HepG2 (cell line): Measurements from ENCODE around the gene G6PC2. TPM values are rescaled to one million over a fixed set of nuclear protein-coding genes. Genes with fewer than 3 reads are reported as not detected.

ENCODE experiments used
- ATAC-seq: fragments of 200-7000 bp; cut with Tn5 transposase; 3 replicates; pipeline ENCODE4 v1.9.1; 2020; ENCODE audit warnings: mild to moderate bottlenecking, moderate library complexity
- BruUV-seq: library from RNA; stranded (reverse); fragments of 400-500 nt; replicated peaks from 2 replicates; lab custom pipeline; 2021; lab: Mats Ljungman, UMichigan
- CTCF ChIA-PET: fragments of 300-600 bp; formaldehyde crosslinking; extraction: SDS; loops from one replicate; lab custom pipeline; 2021; ENCODE audit warnings: low total read pairs, inconsistent platforms, low intra/inter-chr PET ratio; lab: Yijun Ruan, JAX
- POLR2A ChIA-PET: fragments of 350-600 bp; sonication (Branson Sonifier 250); formaldehyde crosslinking; loops from one replicate; lab custom pipeline; 2020; ENCODE audit warnings: antibody characterized with exemption, inconsistent platforms; lab: Yijun Ruan, JAX
- DNase-seq: peaks from one replicate; pipeline ENCODE4 v3.0.0-alpha.2; 2015; ENCODE audit warnings: low spot score
- FAIRE-seq: peaks from 3 replicates; lab custom pipeline; 2011; peaks lifted over from hg19 to GRCh38; lab: Jason Lieb, UNC
- H2AFZ ChIP-seq: one replicate; pipeline ENCODE4 v1.6.1; 2011; ENCODE audit warnings: low read length, inconsistent platforms
- H3K27ac ChIP-seq: fragments of 300-600 bp; 3 replicates; pipeline ENCODE4 v1.8.0; 2011; ENCODE audit warnings: mixed run types, mild to moderate bottlenecking, mixed read lengths, low read length, inconsistent platforms; ENCODE audit not compliant: insufficient read depth; ENCODE audit errors: extremely low read length
- H3K27me3 ChIP-seq, 2 experiments: fragments of 200-600 bp in 1 of 2; 2 replicates in 1 of 2; 3 replicates in 1 of 2; pipeline versions ENCODE4 v1.6.0 to v1.8.0; 2011; ENCODE audit warnings: low read length in 2 of 2, mild to moderate bottlenecking in 2 of 2, moderate library complexity in 2 of 2, inconsistent platforms in 1 of 2; ENCODE audit not compliant: insufficient read depth in 2 of 2, control insufficient read depth in 1 of 2
- H3K36me3 ChIP-seq, 2 experiments: fragments of 200-600 bp in 1 of 2; replicated peaks in 1 of 2; 2 replicates in 1 of 2; 3 replicates in 1 of 2; pipeline versions ENCODE4 v1.5.1 to v1.8.0; 2011; ENCODE audit warnings: low read length in 2 of 2, inconsistent platforms in 1 of 2; ENCODE audit not compliant: insufficient read depth in 2 of 2, control insufficient read depth in 1 of 2
- H3K4me1 ChIP-seq: 2 replicates; pipeline ENCODE4 v1.5.1; 2012; ENCODE audit warnings: low read length, inconsistent platforms; ENCODE audit not compliant: insufficient read depth
- H3K4me2 ChIP-seq: 2 replicates; pipeline ENCODE4 v1.6.0; 2011; ENCODE audit warnings: low read depth, low read length, inconsistent platforms
- H3K4me3 ChIP-seq, 3 experiments: fragments of 200-600 bp in 1 of 3; sonication (generic), shearing (Covaris generic) in 1 of 3; replicated peaks in 1 of 3; 2 replicates each; pipeline ENCODE4 v1.5.1; 2011 to 2016; ENCODE audit warnings: low read length in 3 of 3, inconsistent platforms in 2 of 3, low read depth in 2 of 3, mild to moderate bottlenecking in 2 of 3, control low read depth in 1 of 3, mixed read lengths in 1 of 3; ENCODE audit not compliant: insufficient read depth in 1 of 3
- H3K79me2 ChIP-seq: one replicate; pipeline ENCODE4 v1.6.1; 2011; ENCODE audit warnings: low read length, inconsistent platforms; ENCODE audit not compliant: insufficient read depth
- H3K9ac ChIP-seq: 2 replicates; pipeline ENCODE4 v1.6.0; 2011; ENCODE audit warnings: mild to moderate bottlenecking, low read depth, low read length, inconsistent platforms; ENCODE audit not compliant: insufficient read depth
- H3K9me3 ChIP-seq: 2 replicates; pipeline ENCODE4 v1.5.1; 2012; ENCODE audit warnings: mild to moderate bottlenecking, low read length
- H4K20me1 ChIP-seq: 2 replicates; pipeline ENCODE4 v1.6.0; 2011; ENCODE audit warnings: inconsistent platforms, mild to moderate bottlenecking, low read length, moderate library complexity; ENCODE audit not compliant: insufficient read depth
- ATF5 ChIP-seq: sonication (generic); formaldehyde crosslinking; IDR thresholded peaks from 2 replicates; pipeline ENCODE4 v1.4.0; 2020; ENCODE audit warnings: mild to moderate bottlenecking, low read depth, missing genetic modification reagents
- DRAP1 ChIP-seq: IDR thresholded peaks from 2 replicates; pipeline ENCODE4 v1.6.1; 2016; ENCODE audit warnings: missing genetic modification reagents, missing compliant biosample characterization
- ETV5 ChIP-seq: IDR thresholded peaks from 2 replicates; pipeline ENCODE4 v1.6.1; 2018; ENCODE audit warnings: missing biosample characterization, missing genetic modification reagents, inconsistent platforms, borderline replicate concordance
- JUN ChIP-seq: sonication (generic); formaldehyde crosslinking; IDR thresholded peaks from 2 replicates; pipeline ENCODE4 v1.4.0; 2020; ENCODE audit warnings: mild to moderate bottlenecking, missing genetic modification reagents
- MYNN ChIP-seq: sonication (generic); formaldehyde crosslinking; IDR thresholded peaks from 2 replicates; pipeline ENCODE4 v1.4.0; 2020; ENCODE audit warnings: mild to moderate bottlenecking, low read depth, missing genetic modification reagents
- NRL ChIP-seq: sonication (generic); formaldehyde crosslinking; IDR thresholded peaks from 2 replicates; pipeline ENCODE4 v1.5.0; 2020; ENCODE audit warnings: missing genetic modification reagents, mild to moderate bottlenecking, moderate library complexity, borderline replicate concordance
- POLR2AphosphoS5 ChIP-seq: IDR thresholded peaks from 2 replicates; pipeline ENCODE4 v1.6.1; 2012; ENCODE audit warnings: low read depth, low read length
- RARA ChIP-seq: IDR thresholded peaks from 2 replicates; pipeline ENCODE4 v1.6.1; 2016; ENCODE audit warnings: missing genetic modification reagents, missing compliant biosample characterization
- TOPORS ChIP-seq: sonication (generic); formaldehyde crosslinking; IDR thresholded peaks from 2 replicates; pipeline ENCODE4 v1.8.0; 2023; ENCODE audit warnings: mild to moderate bottlenecking, missing genetic modification reagents
- ZNF326 ChIP-seq: sonication (generic); formaldehyde crosslinking; IDR thresholded peaks from 2 replicates; pipeline ENCODE4 v1.4.0; 2020; ENCODE audit warnings: missing genetic modification reagents, borderline replicate concordance
- ZNF383 ChIP-seq: sonication (generic); formaldehyde crosslinking; IDR thresholded peaks from 2 replicates; pipeline ENCODE4 v1.4.0; 2020; ENCODE audit warnings: missing genetic modification reagents, mild to moderate bottlenecking, borderline replicate concordance
- ZNF761 ChIP-seq: sonication (generic); formaldehyde crosslinking; conservative IDR thresholded peaks from 2 replicates; pipeline ENCODE4 v1.4.0; 2020; ENCODE audit warnings: mild to moderate bottlenecking, missing genetic modification reagents
- in situ Hi-C: cut with HindIII; loops from 2 replicates; pipeline ENCODE4 v1.10.0; 2017; ENCODE audit warnings: low pct_unique_long_range_greater_than_20kb; ENCODE audit not compliant: extremely low pct_ligation_motif_present
- intact Hi-C: fragments of 100-400 bp; cut with micrococcal nuclease; formaldehyde crosslinking; loops from one replicate; pipeline ENCODE4 v1.10.0; 2022; ENCODE audit not compliant: unreplicated experiment
- polyA plus RNA-seq, 8 experiments: library from polyadenylated mRNA; depleted of rRNA in 3 of 8; stranded (reverse) in 7 of 8; unstranded in 1 of 8; fragments of >200 nt; fragmentation: Illumina TruSeq in 4 of 8; extraction: Trizol in 4 of 8; gene quantifications; 2 replicates each; pipeline versions ENCODE4 v1.2.1 to v1.2.3, GENCODE V29; 2011 to 2016; ENCODE audit warnings: low read depth in 4 of 8, missing spikeins in 1 of 8, mixed read lengths in 1 of 8; ENCODE audit not compliant: insufficient read depth in 1 of 8
- total RNA-seq, 5 experiments: library from RNA; depleted of rRNA; stranded (reverse); fragments of >200 nt; fragmentation: Illumina TruSeq; extraction: Trizol; gene quantifications; 2 replicates each; pipeline ENCODE4 v1.2.3, GENCODE V29; 2016; ENCODE audit warnings: low read depth in 1 of 5
- TF ChIP-seq, protein P1 (sequence below): sonication (generic); formaldehyde crosslinking; IDR thresholded peaks from 2 replicates; pipeline ENCODE4 v1.4.0; 2020; ENCODE audit warnings: missing genetic modification reagents
- TF ChIP-seq, protein P2 (sequence below): sonication (generic); formaldehyde crosslinking; IDR thresholded peaks from 2 replicates; pipeline ENCODE4 v1.5.0; 2020; ENCODE audit warnings: missing genetic modification reagents
- TF ChIP-seq, protein P3 (sequence below): sonication (generic); formaldehyde crosslinking; conservative IDR thresholded peaks from 2 replicates; pipeline ENCODE4 v1.4.0; 2020; ENCODE audit warnings: missing genetic modification reagents

G6PC2 gene
- total and polyA plus RNA-seq, 2 of the 13 experiments (the other 11 are each of a cell fraction or from before 2014, with no cell fraction given), result not detected

GRCh38 chr2:168894720-168895119 lies 6.4 kb upstream of the G6PC2 start:
- H3K4me2 ChIP-seq, result no peak overlapping the region
- no peaks in the 10 kb centered on the region for H4K20me1 ChIP-seq
- H3K9me3 ChIP-seq, result no peaks in the 10 kb centered on the region
- no TSS peak for BruUV-seq
- TF ChIP-seq NRL (CRISPR knock-in tag) (no peak), TOPORS (CRISPR knock-in tag) (no peak), ZNF761 (no peak), JUN (CRISPR knock-in tag) (no peak)
- no peaks in the 10 kb centered on the region for H3K36me3 ChIP-seq
- H2AFZ ChIP-seq, result no peak overlapping the region
- H3K27ac ChIP-seq, result no peak overlapping the region
- no peak overlapping the region for H3K9ac ChIP-seq
- ChIA-PET CTCF (no interaction called here), POLR2A (no interaction called here)
- FAIRE-seq, result no peak
- peaks cover 3% of the 10 kb centered on the region for H3K79me2 ChIP-seq
- peaks cover 0 to 5% of the 10 kb centered on the region in 2 experiments; a peak in 2 of 5 replicates for H3K27me3 ChIP-seq
- in situ Hi-C loops, result no loop called here
- DNase-seq, result no peak
- intact Hi-C loops, result no loop called here
- H3K4me3 ChIP-seq, result no peak overlapping the region
- peaks cover under 1% of the 10 kb centered on the region; the same call in 1 of the 2 replicates for H3K4me1 ChIP-seq
- ATAC-seq, result no peak

- Histone ChIP-seq H3K9me3 (no peaks in the 10 kb centered on the region), H2AFZ (no peak overlapping the region), H3K9ac (no peak overlapping the region), H3K4me2 (no peak overlapping the region), H4K20me1 (no peaks in the 10 kb centered on the region), H3K36me3 (no peaks in the 10 kb centered on the region), H3K27me3 (peaks cover 0 to 5% of the 10 kb centered on the region in 2 experiments; a peak in 2 of 5 replicates), H3K4me1 (no peaks in the 10 kb centered on the region), H3K27ac (no peak overlapping the region), H3K79me2 (no peaks in the 10 kb centered on the region), H3K4me3 (no peak overlapping the region)
- CTCF ChIA-PET, result no interaction called here
- DNase-seq, result no peak
- no peak for FAIRE-seq
- POLR2A ChIA-PET, result no interaction called here
- BruUV-seq, result no TSS peak
- in situ Hi-C loops, result no loop called here
- intact Hi-C loops, result no loop called here
- ATAC-seq, result no peak
- TF ChIP-seq RARA (CRISPR knock-in tag) (no peak), DRAP1 (CRISPR knock-in tag) (no peak), ETV5 (CRISPR knock-in tag) (no peak), ZNF383 (no peak), MYNN (CRISPR knock-in tag) (no peak), ZNF326 (CRISPR knock-in tag) (no peak), POLR2AphosphoS5 (no peak), ATF5 (CRISPR knock-in tag) (no peak)
- TF ChIP-seq, protein P1, sequence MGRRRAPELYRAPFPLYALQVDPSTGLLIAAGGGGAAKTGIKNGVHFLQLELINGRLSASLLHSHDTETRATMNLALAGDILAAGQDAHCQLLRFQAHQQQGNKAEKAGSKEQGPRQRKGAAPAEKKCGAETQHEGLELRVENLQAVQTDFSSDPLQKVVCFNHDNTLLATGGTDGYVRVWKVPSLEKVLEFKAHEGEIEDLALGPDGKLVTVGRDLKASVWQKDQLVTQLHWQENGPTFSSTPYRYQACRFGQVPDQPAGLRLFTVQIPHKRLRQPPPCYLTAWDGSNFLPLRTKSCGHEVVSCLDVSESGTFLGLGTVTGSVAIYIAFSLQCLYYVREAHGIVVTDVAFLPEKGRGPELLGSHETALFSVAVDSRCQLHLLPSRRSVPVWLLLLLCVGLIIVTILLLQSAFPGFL (CRISPR knock-in tag), result no peak
- TF ChIP-seq, protein P2, sequence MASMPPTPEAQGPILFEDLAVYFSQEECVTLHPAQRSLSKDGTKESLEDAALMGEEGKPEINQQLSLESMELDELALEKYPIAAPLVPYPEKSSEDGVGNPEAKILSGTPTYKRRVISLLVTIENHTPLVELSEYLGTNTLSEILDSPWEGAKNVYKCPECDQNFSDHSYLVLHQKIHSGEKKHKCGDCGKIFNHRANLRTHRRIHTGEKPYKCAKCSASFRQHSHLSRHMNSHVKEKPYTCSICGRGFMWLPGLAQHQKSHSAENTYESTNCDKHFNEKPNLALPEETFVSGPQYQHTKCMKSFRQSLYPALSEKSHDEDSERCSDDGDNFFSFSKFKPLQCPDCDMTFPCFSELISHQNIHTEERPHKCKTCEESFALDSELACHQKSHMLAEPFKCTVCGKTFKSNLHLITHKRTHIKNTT, result no peak
- TF ChIP-seq, protein P3, sequence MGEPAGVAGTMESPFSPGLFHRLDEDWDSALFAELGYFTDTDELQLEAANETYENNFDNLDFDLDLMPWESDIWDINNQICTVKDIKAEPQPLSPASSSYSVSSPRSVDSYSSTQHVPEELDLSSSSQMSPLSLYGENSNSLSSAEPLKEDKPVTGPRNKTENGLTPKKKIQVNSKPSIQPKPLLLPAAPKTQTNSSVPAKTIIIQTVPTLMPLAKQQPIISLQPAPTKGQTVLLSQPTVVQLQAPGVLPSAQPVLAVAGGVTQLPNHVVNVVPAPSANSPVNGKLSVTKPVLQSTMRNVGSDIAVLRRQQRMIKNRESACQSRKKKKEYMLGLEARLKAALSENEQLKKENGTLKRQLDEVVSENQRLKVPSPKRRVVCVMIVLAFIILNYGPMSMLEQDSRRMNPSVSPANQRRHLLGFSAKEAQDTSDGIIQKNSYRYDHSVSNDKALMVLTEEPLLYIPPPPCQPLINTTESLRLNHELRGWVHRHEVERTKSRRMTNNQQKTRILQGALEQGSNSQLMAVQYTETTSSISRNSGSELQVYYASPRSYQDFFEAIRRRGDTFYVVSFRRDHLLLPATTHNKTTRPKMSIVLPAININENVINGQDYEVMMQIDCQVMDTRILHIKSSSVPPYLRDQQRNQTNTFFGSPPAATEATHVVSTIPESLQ, result no peak
These were observed 5.3 kb upstream of the G6PC2 start for GRCh38 chr2:168895771-168896170.
